HUES6 (cell line): Measurements from ENCODE around the gene CDKN2D.
A peak's percentile ranks its signal among the peaks of the same experiment; 100 is the strongest.
"Not testable (repeated sequence)": the region's sequence is repeated elsewhere in the genome, so short reads cannot be mapped to it uniquely, and the experiment has no call there.

ENCODE experiments used
- H3K27ac ChIP-seq: 2 replicates; pipeline ENCODE4 v1.7.0; 2013; ENCODE audit warnings: low read depth, mild to moderate bottlenecking, low read length, inconsistent platforms
- H3K27me3 ChIP-seq: 2 replicates; pipeline ENCODE4 v1.6.1; 2013; ENCODE audit warnings: low read length; ENCODE audit not compliant: control insufficient read depth, insufficient read depth
- H3K36me3 ChIP-seq: 2 replicates; pipeline ENCODE4 v1.6.1; 2013; ENCODE audit warnings: low read length; ENCODE audit not compliant: control insufficient read depth, insufficient read depth
- H3K4me1 ChIP-seq: 2 replicates; pipeline ENCODE4 v1.6.1; 2013; ENCODE audit warnings: low read length; ENCODE audit not compliant: control insufficient read depth, insufficient read depth
- H3K4me3 ChIP-seq: 2 replicates; pipeline ENCODE4 v1.5.1; 2013; ENCODE audit warnings: low read depth, low read length
- H3K9ac ChIP-seq: one replicate; pipeline ENCODE4 v1.6.1; 2013; ENCODE audit warnings: mild to moderate bottlenecking, low read length
- H3K9me3 ChIP-seq: 2 replicates; pipeline ENCODE4 v1.6.1; 2013; ENCODE audit warnings: low read depth, low read length; ENCODE audit not compliant: control insufficient read depth, insufficient read depth

The CDKN2D gene

DNA sequence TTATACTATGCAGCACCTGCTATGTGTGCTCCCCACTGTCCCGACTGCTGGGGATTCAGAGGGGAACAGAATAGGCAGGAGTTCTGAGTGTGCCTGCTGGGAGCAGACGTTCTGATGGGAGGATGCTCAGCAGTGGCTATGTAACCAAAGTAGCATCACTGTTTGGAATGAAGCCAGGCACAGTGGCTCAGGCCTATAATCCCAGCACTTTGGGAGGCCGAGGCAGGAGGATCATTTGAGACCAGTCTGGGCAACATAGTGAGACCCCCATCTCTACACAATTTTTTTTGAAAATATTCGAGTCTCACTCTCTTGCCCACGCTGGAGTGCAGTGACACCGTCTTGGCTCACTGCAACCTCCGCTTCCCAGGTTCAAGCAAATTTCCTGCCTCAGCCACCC, 19.0 kb downstream of the CDKN2D start:
- Histone ChIP-seq H3K9me3 (no peaks in the 10 kb centered on the region), H3K9ac (no peak overlapping the region), H3K36me3 (peaks cover 63% of the 10 kb centered on the region), H3K27ac (no peak overlapping the region), H3K4me1 (peaks cover under 1% of the 10 kb centered on the region; the same call in 1 of the 2 replicates), H3K4me3 (no peak overlapping the region), H3K27me3 (no peaks in the 10 kb centered on the region)

DNA sequence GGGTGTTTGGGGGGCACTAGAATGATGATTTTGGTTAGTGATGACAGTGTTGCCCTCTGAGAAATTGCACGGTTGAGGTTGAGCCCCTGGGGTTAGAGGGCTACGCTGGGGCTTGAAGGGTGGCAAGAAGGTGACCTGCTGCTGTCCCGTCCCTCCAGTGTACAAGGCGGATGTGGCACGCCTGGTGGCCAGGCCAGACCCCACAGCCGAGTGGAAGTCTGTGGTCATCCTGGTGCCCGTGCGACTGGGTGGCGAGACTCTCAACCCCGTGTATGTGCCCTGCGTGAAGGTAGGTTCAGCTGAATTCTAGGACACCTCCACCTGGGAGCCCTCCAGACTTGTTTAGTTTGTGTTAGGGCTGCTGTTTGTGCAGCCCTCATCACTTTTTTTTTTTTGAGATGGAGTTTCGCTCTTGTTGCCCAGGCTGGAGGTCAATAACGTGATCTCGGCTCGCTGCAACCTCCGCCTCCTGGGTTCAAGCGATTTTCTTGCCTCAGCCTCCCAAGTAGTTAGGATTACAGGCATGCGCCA, 20.0 kb downstream of the CDKN2D start:
- H3K27me3 ChIP-seq, result no peaks in the 10 kb centered on the region
- no peak overlapping the region for H3K4me3 ChIP-seq
- H3K36me3 ChIP-seq, result peaks cover 54% of the 10 kb centered on the region
- no peaks in the 10 kb centered on the region for H3K9me3 ChIP-seq
- H3K4me1 ChIP-seq, result peaks cover 4% of the 10 kb centered on the region; the same call in 1 of the 2 replicates
- no peak overlapping the region for H3K9ac ChIP-seq
- H3K27ac ChIP-seq, result no peak overlapping the region

DNA sequence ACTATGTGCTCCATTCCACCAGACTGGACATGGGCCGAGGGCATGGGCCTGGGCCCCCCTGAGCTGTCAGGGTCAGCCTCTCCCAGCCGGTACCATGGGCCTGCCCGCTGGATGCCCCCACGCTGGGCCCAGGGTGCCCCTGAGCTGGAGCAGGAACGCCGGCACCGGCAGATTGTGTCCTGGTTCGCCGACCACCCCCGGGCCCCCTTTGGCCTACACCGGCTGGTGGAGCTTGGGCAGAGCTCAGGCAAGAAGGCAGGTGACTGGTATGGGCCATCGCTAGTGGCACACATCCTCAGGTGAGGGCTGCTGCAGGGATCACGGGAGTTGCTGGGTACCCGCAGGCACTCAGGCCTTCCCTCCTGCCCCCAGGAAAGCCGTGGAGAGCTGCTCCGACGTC, 22.0 kb downstream of the CDKN2D start:
- H3K36me3 ChIP-seq, result peaks cover 34% of the 10 kb centered on the region
- no peaks in the 10 kb centered on the region for H3K27me3 ChIP-seq
- H3K9ac ChIP-seq, result no peak overlapping the region
- H3K9me3 ChIP-seq, result no peaks in the 10 kb centered on the region
- H3K4me3 ChIP-seq, result no peak overlapping the region
- peaks cover 4% of the 10 kb centered on the region; the same call in 1 of the 2 replicates for H3K4me1 ChIP-seq
- H3K27ac ChIP-seq, result no peak overlapping the region

DNA sequence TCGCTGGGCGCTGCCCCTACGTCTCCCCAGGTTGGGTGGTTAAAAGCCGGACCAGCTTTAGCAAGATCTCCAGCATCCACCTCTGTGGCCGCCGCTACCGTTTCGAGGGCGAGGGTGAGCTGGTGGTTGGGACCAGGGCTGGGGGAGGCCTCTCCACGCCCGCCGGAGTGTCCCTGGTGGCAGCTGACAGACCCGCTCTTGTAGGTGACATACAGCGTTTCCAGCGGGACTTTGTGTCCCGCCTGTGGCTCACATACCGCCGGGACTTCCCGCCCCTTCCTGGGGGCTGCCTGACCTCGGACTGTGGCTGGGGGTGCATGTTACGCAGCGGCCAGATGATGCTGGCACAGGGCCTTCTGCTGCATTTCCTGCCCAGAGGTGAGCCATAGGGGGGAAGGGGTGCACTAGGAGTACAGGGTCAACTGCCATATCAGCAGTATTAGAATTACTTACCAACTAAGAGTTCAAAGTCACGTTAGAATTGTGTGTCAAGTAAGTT, 24.0 kb downstream of the CDKN2D start:
- Histone ChIP-seq H3K9me3 (no peaks in the 10 kb centered on the region), H3K27ac (no peak overlapping the region), H3K4me1 (peaks cover 4% of the 10 kb centered on the region; the same call in 1 of the 2 replicates), H3K9ac (no peak overlapping the region), H3K4me3 (peak overlapping the region; percentile 94), H3K36me3 (peaks cover 26% of the 10 kb centered on the region), H3K27me3 (no peaks in the 10 kb centered on the region)

DNA sequence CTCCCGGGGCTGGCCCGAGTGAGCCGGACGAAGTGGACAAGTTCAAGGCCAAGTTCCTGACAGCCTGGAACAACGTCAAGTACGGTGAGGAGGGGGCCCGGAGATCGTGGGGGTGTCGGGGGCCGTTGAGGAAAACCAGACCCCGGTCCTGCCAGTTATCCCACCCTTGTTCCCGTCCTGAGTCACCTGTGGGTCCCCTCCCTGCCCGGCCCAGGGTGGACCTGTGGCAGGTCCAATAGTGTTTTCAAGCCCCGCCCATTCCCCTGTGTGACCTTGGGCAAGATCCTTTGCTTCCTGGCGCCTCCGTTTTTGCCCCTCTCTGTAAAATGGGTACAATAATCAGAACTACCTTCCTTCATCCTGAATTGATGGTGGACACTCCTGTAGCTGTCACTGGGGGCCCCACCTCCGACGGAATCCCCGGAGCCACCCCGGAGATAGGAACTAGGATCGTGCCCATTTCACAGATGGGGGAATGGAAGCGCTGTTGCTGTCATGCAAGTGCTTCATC, 24.5 kb downstream of the CDKN2D start:
- Histone ChIP-seq H3K4me3 (peak overlapping the region; percentile 94), H3K27me3 (no peaks in the 10 kb centered on the region), H3K4me1 (peaks cover 4% of the 10 kb centered on the region; the same call in 1 of the 2 replicates), H3K9ac (peak overlapping the region; percentile 88), H3K9me3 (no peaks in the 10 kb centered on the region), H3K36me3 (peaks cover 23% of the 10 kb centered on the region), H3K27ac (peak overlapping the region; percentile 80; the same call in 1 of the 2 replicates)

DNA sequence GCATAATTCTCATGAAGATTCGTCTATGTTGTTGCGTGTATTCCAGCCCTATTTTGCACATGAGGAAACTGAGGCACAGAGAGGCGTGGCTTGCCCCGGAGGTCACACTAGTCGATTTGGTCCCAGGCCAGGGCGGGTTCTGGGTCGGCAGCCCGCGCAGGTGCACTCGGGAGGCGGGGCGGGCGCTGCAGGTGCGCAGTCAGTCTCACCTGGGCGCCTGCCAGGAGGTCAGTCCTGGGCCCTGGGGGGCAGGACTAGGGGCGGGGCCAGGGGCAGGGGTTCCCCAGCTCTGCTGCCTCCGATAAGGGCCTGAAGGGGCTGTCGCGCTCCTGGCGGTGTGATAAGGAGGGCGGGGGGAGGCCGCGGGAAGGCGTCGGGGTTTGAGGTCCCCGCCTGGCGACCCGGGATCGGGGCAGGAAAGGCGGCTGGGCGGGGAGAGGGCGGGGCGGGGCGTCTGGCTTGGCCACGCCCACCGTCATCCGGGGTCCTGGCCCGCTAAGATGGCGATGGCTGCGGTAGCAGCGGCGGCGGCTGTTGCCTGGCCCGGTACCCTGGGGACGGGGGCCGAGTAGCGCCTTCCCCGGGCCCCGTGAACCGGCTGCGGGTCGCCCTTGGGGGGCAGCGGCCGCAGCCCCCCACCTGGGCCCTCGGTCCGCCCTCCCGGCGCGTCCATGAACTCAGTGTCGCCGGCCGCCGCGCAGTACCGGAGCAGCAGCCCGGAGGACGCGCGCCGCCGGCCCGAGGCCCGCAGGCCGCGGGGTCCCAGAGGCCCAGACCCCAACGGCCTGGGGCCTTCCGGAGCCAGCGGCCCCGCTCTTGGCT, 25.1 kb downstream of the CDKN2D start, which contains the start of gene ATG4D:
Gene ATG4D (plus strand): TSS at position 485 of the 822 bp plus-strand sequence. CDS start 187 bp downstream, at position 672.
- Histone ChIP-seq H3K27me3 (no peaks in the 10 kb centered on the region), H3K36me3 (peaks cover 18% of the 10 kb centered on the region), H3K4me3 (peak within 1 kb of the TSS; percentile 94), H3K9ac (peak within 1 kb of the TSS; percentile 88), H3K9me3 (no peaks in the 10 kb centered on the region), H3K27ac (peak within 1 kb of the TSS; percentile 80; the same call in 1 of the 2 replicates), H3K4me1 (peaks cover 4% of the 10 kb centered on the region; the same call in 1 of the 2 replicates)

- Histone ChIP-seq H3K4me1 (peaks cover 4% of the 10 kb centered on the region; the same call in 1 of the 2 replicates), H3K27me3 (no peaks in the 10 kb centered on the region), H3K9ac (no peak overlapping the region), H3K27ac (no peak overlapping the region), H3K36me3 (peaks cover 13% of the 10 kb centered on the region), H3K4me3 (peak overlapping the region; percentile 94), H3K9me3 (no peaks in the 10 kb centered on the region)
These were observed 25.7 kb downstream of the CDKN2D start for GRCh38 chr19:10543059-10543419.

- not testable (repeated sequence) for H3K9me3 ChIP-seq, H3K27ac ChIP-seq, H3K4me3 ChIP-seq, H3K36me3 ChIP-seq, H3K9ac ChIP-seq, H3K4me1 ChIP-seq, H3K27me3 ChIP-seq
These were observed 29.8 kb downstream of the CDKN2D start for GRCh38 chr19:10539016-10539415.

DNA sequence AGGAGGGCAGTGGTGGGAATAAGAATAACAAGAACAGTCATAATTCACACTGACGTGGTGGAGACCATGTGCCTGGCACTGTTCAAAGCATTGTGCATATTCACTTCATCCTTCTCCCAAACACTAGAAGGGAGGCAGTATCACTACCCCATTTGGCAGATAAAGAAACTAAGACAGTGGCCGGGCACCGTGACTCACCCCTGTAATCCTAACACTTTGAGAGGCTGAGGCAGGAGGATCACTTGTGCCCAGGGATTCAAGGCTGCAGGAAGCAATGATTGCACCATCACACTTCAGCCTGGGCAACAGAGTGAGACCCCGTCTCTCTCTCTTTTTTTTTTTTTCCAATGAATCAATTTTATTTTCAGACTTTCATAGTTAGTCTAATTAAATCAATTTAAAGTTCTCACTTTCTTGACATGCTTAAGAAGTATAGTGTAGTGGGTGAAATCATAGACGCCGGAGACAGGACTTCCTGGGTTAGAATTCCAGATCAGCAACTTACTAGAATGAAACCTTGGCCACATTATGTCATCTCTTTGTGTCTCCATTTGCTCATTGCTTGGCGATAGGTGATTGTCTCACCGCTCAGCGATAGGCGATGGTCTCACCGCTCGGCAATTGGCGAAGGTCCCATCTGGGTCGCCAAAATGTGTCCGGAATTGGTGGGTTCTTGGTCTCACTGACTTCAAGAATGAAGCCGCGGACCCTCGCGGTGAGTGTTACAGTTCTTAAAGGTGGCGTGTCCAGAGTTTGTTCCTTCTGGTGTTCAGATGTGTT, 30.4 kb downstream of the CDKN2D start:
- no peaks in the 10 kb centered on the region for H3K27me3 ChIP-seq
- H3K27ac ChIP-seq, result no peak overlapping the region
- no peaks in the 10 kb centered on the region for H3K4me1 ChIP-seq
- H3K36me3 ChIP-seq, result no peaks in the 10 kb centered on the region
- H3K9ac ChIP-seq, result no peak overlapping the region
- no peak overlapping the region for H3K4me3 ChIP-seq
- no peaks in the 10 kb centered on the region for H3K9me3 ChIP-seq

DNA sequence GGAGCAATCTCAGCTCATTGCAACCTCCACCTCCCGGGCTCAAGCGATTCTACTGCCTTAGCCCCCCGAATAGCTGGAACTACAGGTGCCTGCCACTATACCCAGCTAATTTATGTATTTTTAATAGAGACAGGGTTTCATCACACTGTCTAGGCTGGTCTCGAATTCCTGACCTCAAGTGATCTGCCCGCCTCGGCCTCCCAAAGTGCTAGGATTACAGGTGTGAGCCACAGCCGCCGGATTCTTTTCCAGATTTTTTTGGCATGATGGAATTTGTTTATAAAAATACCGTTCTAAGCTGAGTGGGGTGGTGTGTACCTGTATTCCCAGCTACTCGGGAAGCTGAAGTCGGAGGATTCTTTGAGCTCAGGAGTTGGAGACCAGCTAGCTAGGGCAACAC, 31.1 kb downstream of the CDKN2D start:
- Histone ChIP-seq H3K9me3 (no peaks in the 10 kb centered on the region), H3K27ac (no peak overlapping the region), H3K36me3 (no peaks in the 10 kb centered on the region), H3K9ac (no peak overlapping the region), H3K4me3 (no peak overlapping the region), H3K27me3 (no peaks in the 10 kb centered on the region), H3K4me1 (no peaks in the 10 kb centered on the region)
